GM12801 (cell line): ENCODE results near the gene SELENOP.

Experiments
- CTCF ChIP-seq: IDR thresholded peaks from one replicate; pipeline ENCODE4 v1.5.1; 2011; ENCODE audit warnings: control low read depth; ENCODE audit not compliant: insufficient read length; ENCODE audit errors: extremely low read depth

SELENOP gene

GRCh38 chr5:42824347-42824976, 12.8 kb upstream of the SELENOP start:
- TF ChIP-seq CTCF, result no peak

- no peak for TF ChIP-seq CTCF
Measured at GRCh38 chr5:42822548-42822947, 10.9 kb upstream of the SELENOP start.

GRCh38 chr5:42819745-42820144, 8.1 kb upstream of the SELENOP start:
- no peak for TF ChIP-seq CTCF

- no peak for TF ChIP-seq CTCF
Measured at GRCh38 chr5:42813533-42813932, 1.8 kb upstream of the SELENOP start.

GRCh38 chr5:42812620-42813019, 928 bp upstream of the SELENOP start:
- TF ChIP-seq CTCF, result no peak

GRCh38 chr5:42810834-42811590, 680 bp downstream of the SELENOP start:
- no peak for TF ChIP-seq CTCF

GRCh38 chr5:42808888-42809611, 2.6 kb downstream of the SELENOP start:
- TF ChIP-seq CTCF, result no peak
